Medulla oblongata (tissue), 1 donor: ENCODE data around the gene LRRC32.
"Not testable (repeated sequence)": the region's sequence is repeated elsewhere in the genome, so short reads cannot be mapped to it uniquely, and the experiment has no call there.

ENCODE experiments used
- DNase-seq: peaks from one replicate; pipeline ENCODE4 v3.0.0-alpha.2; 2015; ENCODE audit errors: extremely low spot score

Gene LRRC32

GRCh38 chr11:76629853-76630599, 40.5 kb downstream of the LRRC32 start:
- peak; percentile 61 for DNase-seq

GRCh38 chr11:76629116-76629852, 41.3 kb downstream of the LRRC32 start:
- peak; percentile 45 for DNase-seq

- DNase-seq = no peak
These were observed 42.1 kb downstream of the LRRC32 start for GRCh38 chr11:76628408-76628947.

GRCh38 chr11:76627606-76628005, 42.9 kb downstream of the LRRC32 start:
- no peak for DNase-seq

GRCh38 chr11:76626921-76627401, 43.6 kb downstream of the LRRC32 start:
- DNase-seq = peak; percentile 31

- no peak for DNase-seq
These were observed 44.3 kb downstream of the LRRC32 start for GRCh38 chr11:76626266-76626665.

GRCh38 chr11:76625472-76626186, 44.9 kb downstream of the LRRC32 start:
- no peak for DNase-seq

GRCh38 chr11:76624500-76625379, 45.8 kb downstream of the LRRC32 start:
- no peak for DNase-seq

- no peak for DNase-seq
These were observed 46.6 kb downstream of the LRRC32 start for GRCh38 chr11:76623884-76624419.

GRCh38 chr11:76623171-76623883, 47.2 kb downstream of the LRRC32 start:
- no peak for DNase-seq

- no peak for DNase-seq
These were observed 48.0 kb downstream of the LRRC32 start for GRCh38 chr11:76622493-76623094.

GRCh38 chr11:76621868-76622267, 48.7 kb downstream of the LRRC32 start:
- DNase-seq = no peak

GRCh38 chr11:76621466-76621865, 49.1 kb downstream of the LRRC32 start:
- no peak for DNase-seq

GRCh38 chr11:76620489-76620888, 50.1 kb downstream of the LRRC32 start:
- no peak for DNase-seq

- DNase-seq = not testable (repeated sequence)
These were observed 50.7 kb downstream of the LRRC32 start for GRCh38 chr11:76619801-76620200.

- no peak for DNase-seq
These were observed 52.8 kb downstream of the LRRC32 start for GRCh38 chr11:76617553-76618265.

- DNase-seq = no peak
These were observed 53.6 kb downstream of the LRRC32 start for GRCh38 chr11:76616676-76617552.

GRCh38 chr11:76615950-76616349, 54.6 kb downstream of the LRRC32 start:
- DNase-seq = no peak
